SU-DHL-6 (cell line): ENCODE measurements around the gene NCR3LG1.

Experiments used
- EZH2phosphoT487 ChIP-seq: fragments of 200-600 bp; sonication (generic), shearing (Covaris generic); conservative IDR thresholded peaks from 2 replicates; pipeline ENCODE4 v1.6.1; 2018; ENCODE audit warnings: mild to moderate bottlenecking, antibody characterized with exemption, low read length, moderate library complexity, mixed read lengths
- TF ChIP-seq, protein P1 (sequence below): fragments of 200-600 bp; sonication (generic); IDR thresholded peaks from one replicate; pipeline ENCODE4 v1.5.1; 2017; ENCODE audit warnings: antibody characterized with exemption, mild to moderate bottlenecking, low read length, moderate library complexity; ENCODE audit not compliant: insufficient read depth, poor library complexity, severe bottlenecking

DNA sequence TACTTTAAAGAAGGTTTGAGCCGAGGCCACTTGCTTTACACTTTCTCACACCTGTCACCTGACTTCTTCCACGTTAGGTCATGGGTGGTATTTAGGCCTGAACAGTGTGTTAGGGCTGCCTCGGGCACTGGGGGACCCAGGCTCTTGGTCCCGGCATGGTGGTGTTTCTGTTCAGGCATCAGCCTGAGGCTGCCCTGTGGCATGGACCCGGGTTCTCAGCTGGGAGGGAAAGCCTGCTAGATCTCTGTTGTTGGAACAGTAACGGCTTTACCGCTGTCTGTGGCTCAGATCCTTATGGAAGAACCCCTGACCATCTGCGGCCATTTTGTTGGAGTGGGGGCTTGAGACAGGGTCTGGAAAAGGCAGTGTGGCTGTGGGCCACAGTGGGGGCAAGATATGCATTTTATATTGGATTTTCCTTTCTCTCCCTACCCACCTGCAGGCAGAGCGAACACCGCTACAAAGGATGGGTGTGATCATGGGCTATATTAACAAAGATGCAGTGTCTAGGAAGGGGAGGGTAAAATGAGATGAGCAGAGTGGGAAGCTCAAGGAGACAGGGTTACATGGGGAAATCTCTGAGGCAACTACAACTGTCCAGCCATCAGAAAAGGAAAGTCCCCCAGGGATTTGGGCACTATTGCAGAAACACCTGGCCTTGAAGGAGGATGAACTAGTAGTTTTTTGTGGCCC is 38.5 kb downstream of the NCR3LG1 start:
- TF ChIP-seq, protein P1, sequence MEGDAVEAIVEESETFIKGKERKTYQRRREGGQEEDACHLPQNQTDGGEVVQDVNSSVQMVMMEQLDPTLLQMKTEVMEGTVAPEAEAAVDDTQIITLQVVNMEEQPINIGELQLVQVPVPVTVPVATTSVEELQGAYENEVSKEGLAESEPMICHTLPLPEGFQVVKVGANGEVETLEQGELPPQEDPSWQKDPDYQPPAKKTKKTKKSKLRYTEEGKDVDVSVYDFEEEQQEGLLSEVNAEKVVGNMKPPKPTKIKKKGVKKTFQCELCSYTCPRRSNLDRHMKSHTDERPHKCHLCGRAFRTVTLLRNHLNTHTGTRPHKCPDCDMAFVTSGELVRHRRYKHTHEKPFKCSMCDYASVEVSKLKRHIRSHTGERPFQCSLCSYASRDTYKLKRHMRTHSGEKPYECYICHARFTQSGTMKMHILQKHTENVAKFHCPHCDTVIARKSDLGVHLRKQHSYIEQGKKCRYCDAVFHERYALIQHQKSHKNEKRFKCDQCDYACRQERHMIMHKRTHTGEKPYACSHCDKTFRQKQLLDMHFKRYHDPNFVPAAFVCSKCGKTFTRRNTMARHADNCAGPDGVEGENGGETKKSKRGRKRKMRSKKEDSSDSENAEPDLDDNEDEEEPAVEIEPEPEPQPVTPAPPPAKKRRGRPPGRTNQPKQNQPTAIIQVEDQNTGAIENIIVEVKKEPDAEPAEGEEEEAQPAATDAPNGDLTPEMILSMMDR, result no peak
- no peak for TF ChIP-seq EZH2phosphoT487
